ENCODE data around the gene FBF1. TPM values are rescaled to one million over a fixed set of nuclear protein-coding genes. Genes with fewer than 3 reads are reported as not detected.

The FBF1 gene
- total and polyA plus RNA-seq, 9 of the 15 experiments (the other 6 are each of a cell fraction or from before 2014, with no cell fraction given): 0.46 to 14.9 (median 7.5) TPM

DNA sequence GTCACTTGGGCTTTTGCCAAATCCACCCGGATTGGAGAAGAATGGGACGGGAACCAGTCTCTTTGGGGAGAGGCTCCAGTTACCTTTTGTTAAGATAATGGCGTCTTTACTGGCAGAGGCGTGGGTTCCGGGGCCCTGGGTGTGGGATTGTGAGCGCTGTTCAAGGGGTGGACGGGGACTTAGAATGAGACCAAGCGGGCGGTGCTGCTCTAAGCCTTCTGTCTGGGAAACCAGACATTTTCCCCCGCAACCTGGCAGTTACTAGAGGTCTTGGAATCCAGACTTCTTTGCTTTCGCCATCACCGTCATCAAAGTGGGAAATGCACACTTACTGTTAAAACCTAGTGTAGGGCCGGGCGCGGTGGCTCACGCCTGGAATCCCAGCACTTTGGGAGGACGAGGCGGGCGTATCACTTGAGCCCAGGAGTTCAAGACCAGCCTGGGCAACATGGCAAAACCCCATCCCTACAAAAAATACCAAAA lies 38.9 kb upstream of the FBF1 start (continued):
- 0 out of 2 replicates have a peak, but pooled peaks have one; percentile 43 for TF ChIP-seq HDAC2 (IDR thresholded peaks at IDR 0.05)
- no peak for TF ChIP-seq TARDBP (IDR thresholded peaks at IDR 0.05)
- TF ChIP-seq, protein P1, sequence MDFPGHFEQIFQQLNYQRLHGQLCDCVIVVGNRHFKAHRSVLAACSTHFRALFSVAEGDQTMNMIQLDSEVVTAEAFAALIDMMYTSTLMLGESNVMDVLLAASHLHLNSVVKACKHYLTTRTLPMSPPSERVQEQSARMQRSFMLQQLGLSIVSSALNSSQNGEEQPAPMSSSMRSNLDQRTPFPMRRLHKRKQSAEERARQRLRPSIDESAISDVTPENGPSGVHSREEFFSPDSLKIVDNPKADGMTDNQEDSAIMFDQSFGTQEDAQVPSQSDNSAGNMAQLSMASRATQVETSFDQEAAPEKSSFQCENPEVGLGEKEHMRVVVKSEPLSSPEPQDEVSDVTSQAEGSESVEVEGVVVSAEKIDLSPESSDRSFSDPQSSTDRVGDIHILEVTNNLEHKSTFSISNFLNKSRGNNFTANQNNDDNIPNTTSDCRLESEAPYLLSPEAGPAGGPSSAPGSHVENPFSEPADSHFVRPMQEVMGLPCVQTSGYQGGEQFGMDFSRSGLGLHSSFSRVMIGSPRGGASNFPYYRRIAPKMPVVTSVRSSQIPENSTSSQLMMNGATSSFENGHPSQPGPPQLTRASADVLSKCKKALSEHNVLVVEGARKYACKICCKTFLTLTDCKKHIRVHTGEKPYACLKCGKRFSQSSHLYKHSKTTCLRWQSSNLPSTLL (IDR thresholded peaks at IDR 0.05): no peak
- 0 out of 2 replicates have a peak, but pooled peaks have one; percentile 15 for TF ChIP-seq TRIM25 (IDR thresholded peaks at IDR 0.05; ENCODE audit: borderline replicate concordance)
- no peak for TF ChIP-seq NELFE (IDR thresholded peaks at IDR 0.05; ENCODE audit: insufficient read depth, insufficient read length)
- TF ChIP-seq, protein P2, sequence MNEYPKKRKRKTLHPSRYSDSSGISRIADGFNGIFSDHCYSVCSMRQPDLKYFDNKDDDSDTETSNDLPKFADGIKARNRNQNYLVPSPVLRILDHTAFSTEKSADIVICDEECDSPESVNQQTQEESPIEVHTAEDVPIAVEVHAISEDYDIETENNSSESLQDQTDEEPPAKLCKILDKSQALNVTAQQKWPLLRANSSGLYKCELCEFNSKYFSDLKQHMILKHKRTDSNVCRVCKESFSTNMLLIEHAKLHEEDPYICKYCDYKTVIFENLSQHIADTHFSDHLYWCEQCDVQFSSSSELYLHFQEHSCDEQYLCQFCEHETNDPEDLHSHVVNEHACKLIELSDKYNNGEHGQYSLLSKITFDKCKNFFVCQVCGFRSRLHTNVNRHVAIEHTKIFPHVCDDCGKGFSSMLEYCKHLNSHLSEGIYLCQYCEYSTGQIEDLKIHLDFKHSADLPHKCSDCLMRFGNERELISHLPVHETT (CRISPR knock-in tag; conservative IDR thresholded peaks at IDR 0.05 in 1 of 2, IDR thresholded peaks at IDR 0.05 in 1 of 2): no peak
- TF ChIP-seq PCBP1 (IDR thresholded peaks at IDR 0.05; ENCODE audit: low read depth, low read length, poor library complexity, severe bottlenecking): no peak
- TF ChIP-seq U2AF1 (optimal IDR thresholded peaks at IDR 0.05; ENCODE audit: low read depth, low read length): no peak
- TF ChIP-seq, protein P3, sequence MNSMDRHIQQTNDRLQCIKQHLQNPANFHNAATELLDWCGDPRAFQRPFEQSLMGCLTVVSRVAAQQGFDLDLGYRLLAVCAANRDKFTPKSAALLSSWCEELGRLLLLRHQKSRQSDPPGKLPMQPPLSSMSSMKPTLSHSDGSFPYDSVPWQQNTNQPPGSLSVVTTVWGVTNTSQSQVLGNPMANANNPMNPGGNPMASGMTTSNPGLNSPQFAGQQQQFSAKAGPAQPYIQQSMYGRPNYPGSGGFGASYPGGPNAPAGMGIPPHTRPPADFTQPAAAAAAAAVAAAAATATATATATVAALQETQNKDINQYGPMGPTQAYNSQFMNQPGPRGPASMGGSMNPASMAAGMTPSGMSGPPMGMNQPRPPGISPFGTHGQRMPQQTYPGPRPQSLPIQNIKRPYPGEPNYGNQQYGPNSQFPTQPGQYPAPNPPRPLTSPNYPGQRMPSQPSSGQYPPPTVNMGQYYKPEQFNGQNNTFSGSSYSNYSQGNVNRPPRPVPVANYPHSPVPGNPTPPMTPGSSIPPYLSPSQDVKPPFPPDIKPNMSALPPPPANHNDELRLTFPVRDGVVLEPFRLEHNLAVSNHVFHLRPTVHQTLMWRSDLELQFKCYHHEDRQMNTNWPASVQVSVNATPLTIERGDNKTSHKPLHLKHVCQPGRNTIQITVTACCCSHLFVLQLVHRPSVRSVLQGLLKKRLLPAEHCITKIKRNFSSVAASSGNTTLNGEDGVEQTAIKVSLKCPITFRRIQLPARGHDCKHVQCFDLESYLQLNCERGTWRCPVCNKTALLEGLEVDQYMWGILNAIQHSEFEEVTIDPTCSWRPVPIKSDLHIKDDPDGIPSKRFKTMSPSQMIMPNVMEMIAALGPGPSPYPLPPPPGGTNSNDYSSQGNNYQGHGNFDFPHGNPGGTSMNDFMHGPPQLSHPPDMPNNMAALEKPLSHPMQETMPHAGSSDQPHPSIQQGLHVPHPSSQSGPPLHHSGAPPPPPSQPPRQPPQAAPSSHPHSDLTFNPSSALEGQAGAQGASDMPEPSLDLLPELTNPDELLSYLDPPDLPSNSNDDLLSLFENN (IDR thresholded peaks at IDR 0.05; ENCODE audit: low read depth in 2 of 2, low read length in 2 of 2): no peak
- no peak for TF ChIP-seq TSC22D4 (tag; IDR thresholded peaks at IDR 0.05)
- TF ChIP-seq ERF (CRISPR knock-in tag; IDR thresholded peaks at IDR 0.05): 0 out of 2 replicates have a peak, but pooled peaks have one; percentile 2
- TF ChIP-seq ZC3H4 (CRISPR knock-in tag; IDR thresholded peaks at IDR 0.05; ENCODE audit: borderline replicate concordance): peak; percentile 90; the same call in 1 of the 2 replicates
- TF ChIP-seq FOXJ3 (CRISPR knock-in tag; IDR thresholded peaks at IDR 0.05): no peak
- no peak for TF ChIP-seq RBBP5 (IDR thresholded peaks at IDR 0.05; ENCODE audit: borderline replicate concordance, insufficient read depth, low read length, poor library complexity, severe bottlenecking)
- no peak for TF ChIP-seq MCM3 (IDR thresholded peaks at IDR 0.05)
- no peak for TF ChIP-seq MBD2 (IDR thresholded peaks at IDR 0.05; ENCODE audit: borderline replicate concordance, low read depth)
- no peak for TF ChIP-seq ZNF184 (CRISPR knock-in tag; IDR thresholded peaks at IDR 0.05)
- TF ChIP-seq DEAF1 (CRISPR knock-in tag; IDR thresholded peaks at IDR 0.05): no peak
